HepG2 (cell line): ENCODE data around the gene FGF9. TPM values are rescaled to one million over a fixed set of nuclear protein-coding genes. Genes with fewer than 3 reads are reported as not detected.

Source experiments
- ATAC-seq: fragments of 200-7000 bp; cut with Tn5 transposase; 3 replicates; pipeline ENCODE4 v1.9.1; 2020; ENCODE audit warnings: mild to moderate bottlenecking, moderate library complexity
- BruUV-seq: library from RNA; stranded (reverse); fragments of 400-500 nt; replicated peaks from 2 replicates; lab custom pipeline; 2021; lab: Mats Ljungman, UMichigan
- CTCF ChIA-PET: fragments of 300-600 bp; formaldehyde crosslinking; extraction: SDS; loops from one replicate; lab custom pipeline; 2021; ENCODE audit warnings: low total read pairs, inconsistent platforms, low intra/inter-chr PET ratio; lab: Yijun Ruan, JAX
- POLR2A ChIA-PET: fragments of 350-600 bp; sonication (Branson Sonifier 250); formaldehyde crosslinking; loops from one replicate; lab custom pipeline; 2020; ENCODE audit warnings: antibody characterized with exemption, inconsistent platforms; lab: Yijun Ruan, JAX
- DNase-seq: peaks from one replicate; pipeline ENCODE4 v3.0.0-alpha.2; 2015; ENCODE audit warnings: low spot score
- FAIRE-seq: peaks from 3 replicates; lab custom pipeline; 2011; peaks lifted over from hg19 to GRCh38; lab: Jason Lieb, UNC
- H2AFZ ChIP-seq: one replicate; pipeline ENCODE4 v1.6.1; 2011; ENCODE audit warnings: low read length, inconsistent platforms
- H3K27ac ChIP-seq: fragments of 300-600 bp; 3 replicates; pipeline ENCODE4 v1.8.0; 2011; ENCODE audit warnings: mixed run types, mild to moderate bottlenecking, mixed read lengths, low read length, inconsistent platforms; ENCODE audit not compliant: insufficient read depth; ENCODE audit errors: extremely low read length
- H3K27me3 ChIP-seq, 2 experiments: fragments of 200-600 bp in 1 of 2; 2 replicates in 1 of 2; 3 replicates in 1 of 2; pipeline versions ENCODE4 v1.6.0 to v1.8.0; 2011; ENCODE audit warnings: low read length in 2 of 2, mild to moderate bottlenecking in 2 of 2, moderate library complexity in 2 of 2, inconsistent platforms in 1 of 2; ENCODE audit not compliant: insufficient read depth in 2 of 2, control insufficient read depth in 1 of 2
- H3K36me3 ChIP-seq, 2 experiments: fragments of 200-600 bp in 1 of 2; replicated peaks in 1 of 2; 2 replicates in 1 of 2; 3 replicates in 1 of 2; pipeline versions ENCODE4 v1.5.1 to v1.8.0; 2011; ENCODE audit warnings: low read length in 2 of 2, inconsistent platforms in 1 of 2; ENCODE audit not compliant: insufficient read depth in 2 of 2, control insufficient read depth in 1 of 2
- H3K4me1 ChIP-seq: 2 replicates; pipeline ENCODE4 v1.5.1; 2012; ENCODE audit warnings: low read length, inconsistent platforms; ENCODE audit not compliant: insufficient read depth
- H3K4me2 ChIP-seq: 2 replicates; pipeline ENCODE4 v1.6.0; 2011; ENCODE audit warnings: low read depth, low read length, inconsistent platforms
- H3K4me3 ChIP-seq, 3 experiments: fragments of 200-600 bp in 1 of 3; sonication (generic), shearing (Covaris generic) in 1 of 3; replicated peaks in 1 of 3; 2 replicates each; pipeline ENCODE4 v1.5.1; 2011 to 2016; ENCODE audit warnings: low read length in 3 of 3, inconsistent platforms in 2 of 3, low read depth in 2 of 3, mild to moderate bottlenecking in 2 of 3, control low read depth in 1 of 3, mixed read lengths in 1 of 3; ENCODE audit not compliant: insufficient read depth in 1 of 3
- H3K79me2 ChIP-seq: one replicate; pipeline ENCODE4 v1.6.1; 2011; ENCODE audit warnings: low read length, inconsistent platforms; ENCODE audit not compliant: insufficient read depth
- H3K9ac ChIP-seq: 2 replicates; pipeline ENCODE4 v1.6.0; 2011; ENCODE audit warnings: mild to moderate bottlenecking, low read depth, low read length, inconsistent platforms; ENCODE audit not compliant: insufficient read depth
- H3K9me3 ChIP-seq: 2 replicates; pipeline ENCODE4 v1.5.1; 2012; ENCODE audit warnings: mild to moderate bottlenecking, low read length
- H4K20me1 ChIP-seq: 2 replicates; pipeline ENCODE4 v1.6.0; 2011; ENCODE audit warnings: inconsistent platforms, mild to moderate bottlenecking, low read length, moderate library complexity; ENCODE audit not compliant: insufficient read depth
- FOSL2 ChIP-seq: sonication (generic); formaldehyde crosslinking; IDR thresholded peaks from 2 replicates; pipeline ENCODE4 v1.4.0; 2020; ENCODE audit warnings: missing genetic modification reagents
- HIVEP1 ChIP-seq: sonication (generic); formaldehyde crosslinking; IDR thresholded peaks from 2 replicates; pipeline ENCODE4 v1.4.0; 2020; ENCODE audit warnings: mild to moderate bottlenecking, missing genetic modification reagents
- JUN ChIP-seq: sonication (generic); formaldehyde crosslinking; IDR thresholded peaks from 2 replicates; pipeline ENCODE4 v1.4.0; 2020; ENCODE audit warnings: mild to moderate bottlenecking, missing genetic modification reagents
- KDM2A ChIP-seq: sonication (generic); formaldehyde crosslinking; IDR thresholded peaks from 2 replicates; pipeline ENCODE4 v1.4.0; 2020; ENCODE audit warnings: low read depth, missing genetic modification reagents, borderline replicate concordance
- NFKBIZ ChIP-seq: IDR thresholded peaks from 2 replicates; pipeline ENCODE4 v1.6.1; 2018; ENCODE audit warnings: missing genetic modification reagents, missing compliant biosample characterization
- PAWR ChIP-seq: sonication (generic); formaldehyde crosslinking; IDR thresholded peaks from 2 replicates; pipeline ENCODE4 v1.4.0; 2020; ENCODE audit warnings: missing genetic modification reagents, mild to moderate bottlenecking, borderline replicate concordance
- POLR2A ChIP-seq, 2 experiments: IDR thresholded peaks; 2 replicates each; pipeline ENCODE4 v1.6.1; 2011; ENCODE audit warnings: low read depth in 2 of 2, low read length in 2 of 2, mild to moderate bottlenecking in 1 of 2, moderate library complexity in 1 of 2; ENCODE audit not compliant: insufficient read depth in 1 of 2
- PRPF4 ChIP-seq: fragments of 200-400 bp; formaldehyde crosslinking; IDR thresholded peaks from 2 replicates; pipeline ENCODE4 v1.6.1; 2016; ENCODE audit warnings: low read length, low read depth; ENCODE audit not compliant: poor library complexity, severe bottlenecking
- SALL1 ChIP-seq: sonication (generic); formaldehyde crosslinking; IDR thresholded peaks from 2 replicates; pipeline ENCODE4 v1.8.0; 2022; ENCODE audit warnings: mild to moderate bottlenecking, missing genetic modification reagents
- THAP11 ChIP-seq: IDR thresholded peaks from 2 replicates; pipeline ENCODE4 v1.6.1; 2016; ENCODE audit warnings: missing biosample characterization, missing genetic modification reagents
- UBTF ChIP-seq: sonication (generic); formaldehyde crosslinking; IDR thresholded peaks from 2 replicates; pipeline ENCODE4 v1.4.0; 2020; ENCODE audit warnings: mild to moderate bottlenecking, missing genetic modification reagents
- ZFY ChIP-seq: sonication (generic); formaldehyde crosslinking; IDR thresholded peaks from 2 replicates; pipeline ENCODE4 v1.4.0; 2020; ENCODE audit warnings: missing genetic modification reagents
- ZKSCAN5 ChIP-seq: sonication (generic); formaldehyde crosslinking; IDR thresholded peaks from 2 replicates; pipeline ENCODE4 v1.5.1; 2020; ENCODE audit warnings: mild to moderate bottlenecking, missing genetic modification reagents
- ZSCAN29 ChIP-seq: sonication (generic); formaldehyde crosslinking; conservative IDR thresholded peaks from 2 replicates; pipeline ENCODE4 v1.4.0; 2020; ENCODE audit warnings: mild to moderate bottlenecking, missing genetic modification reagents
- WGBS: methylation state at CpG from one replicate; pipeline ENCODE4 v1.1.6; 2017; ENCODE audit warnings: low lambda C conversion rate; 5-methylcytosine and 5-hydroxymethylcytosine counted together
- in situ Hi-C: cut with HindIII; loops from 2 replicates; pipeline ENCODE4 v1.10.0; 2017; ENCODE audit warnings: low pct_unique_long_range_greater_than_20kb; ENCODE audit not compliant: extremely low pct_ligation_motif_present
- intact Hi-C: fragments of 100-400 bp; cut with micrococcal nuclease; formaldehyde crosslinking; loops from one replicate; pipeline ENCODE4 v1.10.0; 2022; ENCODE audit not compliant: unreplicated experiment
- polyA plus RNA-seq, 8 experiments: library from polyadenylated mRNA; depleted of rRNA in 3 of 8; stranded (reverse) in 7 of 8; unstranded in 1 of 8; fragments of >200 nt; fragmentation: Illumina TruSeq in 4 of 8; extraction: Trizol in 4 of 8; gene quantifications; 2 replicates each; pipeline versions ENCODE4 v1.2.1 to v1.2.3, GENCODE V29; 2011 to 2016; ENCODE audit warnings: low read depth in 4 of 8, missing spikeins in 1 of 8, mixed read lengths in 1 of 8; ENCODE audit not compliant: insufficient read depth in 1 of 8
- total RNA-seq, 5 experiments: library from RNA; depleted of rRNA; stranded (reverse); fragments of >200 nt; fragmentation: Illumina TruSeq; extraction: Trizol; gene quantifications; 2 replicates each; pipeline ENCODE4 v1.2.3, GENCODE V29; 2016; ENCODE audit warnings: low read depth in 1 of 5
- TF ChIP-seq, protein P1 (sequence below): sonication (generic); formaldehyde crosslinking; IDR thresholded peaks from 2 replicates; pipeline ENCODE4 v1.5.1; 2020; ENCODE audit warnings: missing genetic modification reagents, mild to moderate bottlenecking, borderline replicate concordance
- TF ChIP-seq, protein P2 (sequence below): IDR thresholded peaks from 2 replicates; pipeline ENCODE4 v1.6.1; 2016; ENCODE audit warnings: missing biosample characterization, missing genetic modification reagents, low read depth

The FGF9 gene
- total and polyA plus RNA-seq, 2 of the 13 experiments (the other 11 are each of a cell fraction or from before 2014, with no cell fraction given), result not detected

DNA sequence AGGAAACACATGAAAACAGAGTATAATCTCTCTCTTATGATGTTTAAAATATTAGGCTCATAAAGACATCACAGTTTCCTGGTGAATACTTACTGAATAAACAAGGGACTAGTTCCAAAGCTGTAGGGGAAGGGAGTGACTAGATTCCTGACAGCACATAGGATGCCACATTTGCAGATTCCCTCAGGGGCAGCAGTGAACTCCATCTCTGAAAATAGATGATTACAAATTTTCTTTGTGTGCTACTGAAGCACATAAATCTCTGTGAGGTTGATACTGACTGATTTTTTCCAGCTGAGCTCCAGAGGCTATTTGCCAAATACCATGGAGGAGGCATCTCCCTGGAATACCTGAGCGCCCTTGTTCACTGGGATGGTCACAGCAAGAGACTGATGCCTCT, 77.3 kb downstream of the FGF9 start:
- Histone ChIP-seq H2AFZ (no peak overlapping the region), H3K36me3 (no peaks in the 10 kb centered on the region), H3K4me1 (peaks cover 10% of the 10 kb centered on the region), H4K20me1 (no peaks in the 10 kb centered on the region), H3K9ac (no peak overlapping the region)
- POLR2A ChIA-PET, result no interaction called here
- in situ Hi-C loops, result no loop called here
- DNase-seq, result no peak
- WGBS, result 50% methylated on average over 1 of the region's 1 CpG
- TF ChIP-seq, protein P1, sequence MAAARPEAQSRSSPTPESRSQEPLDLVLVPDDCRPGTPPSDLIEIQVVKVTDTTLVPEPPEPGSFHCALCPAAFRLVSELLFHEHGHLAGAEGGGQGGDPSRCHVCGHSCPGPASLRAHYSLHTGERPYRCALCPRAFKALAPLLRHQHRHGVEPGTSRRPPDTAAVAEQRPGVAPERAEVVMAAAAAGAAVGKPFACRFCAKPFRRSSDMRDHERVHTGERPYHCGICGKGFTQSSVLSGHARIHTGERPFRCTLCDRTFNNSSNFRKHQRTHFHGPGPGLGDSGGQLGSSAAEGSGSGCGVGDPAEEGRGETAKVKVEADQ (CRISPR knock-in tag), result no peak
- TF ChIP-seq ZSCAN29 (CRISPR knock-in tag) (no peak), ZKSCAN5 (CRISPR knock-in tag) (no peak), JUN (CRISPR knock-in tag) (no peak), POLR2A (IDR thresholded peaks at IDR 0.05; ENCODE audit: insufficient read depth in 1 of 2, low read depth in 2 of 2, low read length in 2 of 2) (no peak), FOSL2 (CRISPR knock-in tag) (no peak), PRPF4 (no peak), PAWR (CRISPR knock-in tag) (no peak), NFKBIZ (CRISPR knock-in tag) (no peak), UBTF (CRISPR knock-in tag) (no peak), SALL1 (CRISPR knock-in tag) (no peak), HIVEP1 (CRISPR knock-in tag) (no peak), ZFY (CRISPR knock-in tag) (no peak), THAP11 (CRISPR knock-in tag) (no peak), KDM2A (CRISPR knock-in tag) (no peak)
- TF ChIP-seq, protein P2, sequence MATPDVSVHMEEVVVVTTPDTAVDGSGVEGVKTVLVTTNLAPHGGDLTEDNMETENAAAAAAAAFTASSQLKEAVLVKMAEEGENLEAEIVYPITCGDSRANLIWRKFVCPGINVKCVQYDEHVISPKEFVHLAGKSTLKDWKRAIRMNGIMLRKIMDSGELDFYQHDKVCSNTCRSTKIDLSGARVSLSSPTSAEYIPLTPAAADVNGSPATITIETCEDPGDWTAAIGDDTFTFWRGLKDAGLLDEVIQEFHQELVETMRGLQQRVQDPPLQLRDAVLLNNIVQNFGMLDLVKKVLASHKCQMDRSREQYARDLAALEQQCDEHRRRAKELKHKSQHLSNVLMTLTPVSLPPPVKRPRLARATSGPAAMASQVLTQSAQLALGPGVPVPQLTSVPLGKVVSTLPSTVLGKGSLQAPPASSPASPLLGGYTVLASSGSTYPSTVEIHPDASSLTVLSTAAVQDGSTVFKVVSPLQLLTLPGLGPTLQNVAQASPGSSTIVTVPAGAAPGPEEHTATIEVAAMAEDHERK (CRISPR knock-in tag), result no peak
- TF ChIP-seq, all 625 proteins: peak for 0
- ATAC-seq (no peak), FAIRE-seq (no peak)
- no peak overlapping the region for H3K27ac ChIP-seq
- no peaks in the 10 kb centered on the region for H3K79me2 ChIP-seq
- intact Hi-C loops, result no loop called here
- no peak overlapping the region for H3K4me3 ChIP-seq
- BruUV-seq, result no TSS peak
- CTCF ChIA-PET, result no interaction called here
- H3K9me3 ChIP-seq, result no peaks in the 10 kb centered on the region
- H3K4me2 ChIP-seq, result no peak overlapping the region
- no peaks in the 10 kb centered on the region for H3K27me3 ChIP-seq
